ENCODE data around the gene SOX21. TPM values are rescaled to one million over a fixed set of nuclear protein-coding genes. Genes with fewer than 3 reads are reported as not detected.

Gene SOX21
- total RNA-seq, 1 experiment from 2014 or later: 11.4 TPM

DNA sequence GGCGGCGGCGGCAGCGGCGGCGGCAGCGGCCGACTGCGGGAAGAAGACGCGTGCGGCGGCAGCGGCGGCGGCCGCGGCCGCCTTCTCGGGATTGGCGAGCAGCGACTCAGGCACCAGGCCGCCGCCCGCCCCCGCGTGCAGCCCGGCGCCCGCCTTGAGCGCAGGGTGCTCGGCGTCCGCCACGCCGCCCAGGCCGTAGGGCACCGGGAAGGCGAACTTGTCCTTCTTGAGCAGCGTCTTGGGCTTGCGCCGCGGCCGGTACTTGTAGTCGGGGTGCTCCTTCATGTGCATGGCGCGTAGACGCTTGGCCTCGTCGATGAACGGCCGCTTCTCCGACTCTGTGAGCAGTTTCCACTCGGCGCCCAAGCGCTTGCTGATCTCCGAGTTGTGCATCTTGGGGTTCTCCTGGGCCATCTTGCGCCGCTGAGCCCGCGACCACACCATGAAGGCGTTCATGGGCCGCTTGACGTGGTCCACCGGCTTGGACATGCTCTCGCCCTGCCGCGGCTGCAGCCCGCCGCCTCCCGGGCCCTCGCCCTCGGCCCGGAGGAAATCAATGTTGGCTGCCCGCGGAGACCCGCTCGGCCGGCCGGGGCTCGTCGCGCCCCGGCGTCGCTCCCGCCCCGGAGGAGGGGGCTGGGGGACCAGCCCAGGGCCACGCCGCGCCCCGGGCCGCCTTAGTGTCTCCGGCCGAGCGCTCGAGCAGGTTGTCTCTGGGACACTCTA, 621 bp downstream of the SOX21 start:
- Mint-ChIP-seq H3K9me3 (no peaks in the 10 kb centered on the region), H3K27me3 (ENCODE audit: low read depth) (peaks cover 82% of the 10 kb centered on the region), H3K4me1 (peaks cover 57% of the 10 kb centered on the region), H3K27ac (no peak overlapping the region), H3K4me3 (peak overlapping the region; percentile 87), H3K36me3 (no peaks in the 10 kb centered on the region)
- peak; percentile 41 for DNase-seq (ENCODE audit: low spot score)
- ChIA-PET POLR2A (no interaction called here), CTCF (interaction anchor here (0.8 to 1.4 kb wide), 4 partner anchors 50 to 237 kb away, joined by 3 to 4 read pairs (median 4); no protein-coding TSS in a partner anchor)
- no peak for ATAC-seq
- no peak for TF ChIP-seq ESRRA (CRISPR knock-in tag; IDR thresholded peaks at IDR 0.05; ENCODE audit: borderline replicate concordance)
- 0 out of 2 replicates have a peak, but pooled peaks have one; percentile 7 for TF ChIP-seq FOXP1 (CRISPR knock-in tag; IDR thresholded peaks at IDR 0.05; ENCODE audit: borderline replicate concordance)
- TF ChIP-seq E2F4 (CRISPR knock-in tag; IDR thresholded peaks at IDR 0.05; ENCODE audit: borderline replicate concordance, low read depth): 0 out of 2 replicates have a peak, but pooled peaks have one; percentile 48
- 0 out of 2 replicates have a peak, but pooled peaks have one; percentile 28 for TF ChIP-seq ZNF138 (CRISPR knock-in tag; conservative IDR thresholded peaks at IDR 0.05)
- TF ChIP-seq, protein P1, sequence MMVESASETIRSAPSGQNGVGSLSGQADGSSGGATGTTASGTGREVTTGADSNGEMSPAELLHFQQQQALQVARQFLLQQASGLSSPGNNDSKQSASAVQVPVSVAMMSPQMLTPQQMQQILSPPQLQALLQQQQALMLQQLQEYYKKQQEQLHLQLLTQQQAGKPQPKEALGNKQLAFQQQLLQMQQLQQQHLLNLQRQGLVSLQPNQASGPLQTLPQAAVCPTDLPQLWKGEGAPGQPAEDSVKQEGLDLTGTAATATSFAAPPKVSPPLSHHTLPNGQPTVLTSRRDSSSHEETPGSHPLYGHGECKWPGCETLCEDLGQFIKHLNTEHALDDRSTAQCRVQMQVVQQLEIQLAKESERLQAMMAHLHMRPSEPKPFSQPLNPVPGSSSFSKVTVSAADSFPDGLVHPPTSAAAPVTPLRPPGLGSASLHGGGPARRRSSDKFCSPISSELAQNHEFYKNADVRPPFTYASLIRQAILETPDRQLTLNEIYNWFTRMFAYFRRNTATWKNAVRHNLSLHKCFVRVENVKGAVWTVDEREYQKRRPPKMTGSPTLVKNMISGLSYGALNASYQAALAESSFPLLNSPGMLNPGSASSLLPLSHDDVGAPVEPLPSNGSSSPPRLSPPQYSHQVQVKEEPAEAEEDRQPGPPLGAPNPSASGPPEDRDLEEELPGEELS (CRISPR knock-in tag; IDR thresholded peaks at IDR 0.05): peak; percentile 54; the same call in 1 of the 2 replicates
- TF ChIP-seq, protein P2, sequence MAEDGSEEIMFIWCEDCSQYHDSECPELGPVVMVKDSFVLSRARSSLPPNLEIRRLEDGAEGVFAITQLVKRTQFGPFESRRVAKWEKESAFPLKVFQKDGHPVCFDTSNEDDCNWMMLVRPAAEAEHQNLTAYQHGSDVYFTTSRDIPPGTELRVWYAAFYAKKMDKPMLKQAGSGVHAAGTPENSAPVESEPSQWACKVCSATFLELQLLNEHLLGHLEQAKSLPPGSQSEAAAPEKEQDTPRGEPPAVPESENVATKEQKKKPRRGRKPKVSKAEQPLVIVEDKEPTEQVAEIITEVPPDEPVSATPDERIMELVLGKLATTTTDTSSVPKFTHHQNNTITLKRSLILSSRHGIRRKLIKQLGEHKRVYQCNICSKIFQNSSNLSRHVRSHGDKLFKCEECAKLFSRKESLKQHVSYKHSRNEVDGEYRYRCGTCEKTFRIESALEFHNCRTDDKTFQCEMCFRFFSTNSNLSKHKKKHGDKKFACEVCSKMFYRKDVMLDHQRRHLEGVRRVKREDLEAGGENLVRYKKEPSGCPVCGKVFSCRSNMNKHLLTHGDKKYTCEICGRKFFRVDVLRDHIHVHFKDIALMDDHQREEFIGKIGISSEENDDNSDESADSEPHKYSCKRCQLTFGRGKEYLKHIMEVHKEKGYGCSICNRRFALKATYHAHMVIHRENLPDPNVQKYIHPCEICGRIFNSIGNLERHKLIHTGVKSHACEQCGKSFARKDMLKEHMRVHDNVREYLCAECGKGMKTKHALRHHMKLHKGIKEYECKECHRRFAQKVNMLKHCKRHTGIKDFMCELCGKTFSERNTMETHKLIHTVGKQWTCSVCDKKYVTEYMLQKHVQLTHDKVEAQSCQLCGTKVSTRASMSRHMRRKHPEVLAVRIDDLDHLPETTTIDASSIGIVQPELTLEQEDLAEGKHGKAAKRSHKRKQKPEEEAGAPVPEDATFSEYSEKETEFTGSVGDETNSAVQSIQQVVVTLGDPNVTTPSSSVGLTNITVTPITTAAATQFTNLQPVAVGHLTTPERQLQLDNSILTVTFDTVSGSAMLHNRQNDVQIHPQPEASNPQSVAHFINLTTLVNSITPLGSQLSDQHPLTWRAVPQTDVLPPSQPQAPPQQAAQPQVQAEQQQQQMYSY (CRISPR knock-in tag; IDR thresholded peaks at IDR 0.05): no peak
- peak; percentile 71; the same call in 1 of the 2 replicates for TF ChIP-seq TP53 (CRISPR knock-in tag; IDR thresholded peaks at IDR 0.05)
- TF ChIP-seq, protein P3, sequence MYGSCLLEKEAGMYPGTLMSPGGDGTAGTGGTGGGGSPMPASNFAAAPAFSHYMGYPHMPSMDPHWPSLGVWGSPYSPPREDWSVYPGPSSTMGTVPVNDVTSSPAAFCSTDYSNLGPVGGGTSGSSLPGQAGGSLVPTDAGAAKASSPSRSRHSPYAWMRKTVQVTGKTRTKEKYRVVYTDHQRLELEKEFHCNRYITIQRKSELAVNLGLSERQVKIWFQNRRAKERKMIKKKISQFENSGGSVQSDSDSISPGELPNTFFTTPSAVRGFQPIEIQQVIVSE (CRISPR knock-in tag; IDR thresholded peaks at IDR 0.05; ENCODE audit: borderline replicate concordance): no peak
- no peak for TF ChIP-seq AR (CRISPR knock-in tag; IDR thresholded peaks at IDR 0.05)
- TF ChIP-seq ZBTB21 (CRISPR knock-in tag; IDR thresholded peaks at IDR 0.05; ENCODE audit: borderline replicate concordance): no peak
- TF ChIP-seq FOXK1 (CRISPR knock-in tag; IDR thresholded peaks at IDR 0.05): no peak
- TF ChIP-seq ZNF423 (CRISPR knock-in tag; IDR thresholded peaks at IDR 0.05): no peak
- no peak; the same call in 1 of the 2 replicates for TF ChIP-seq SP1 (CRISPR knock-in tag; conservative IDR thresholded peaks at IDR 0.05)
- 0 out of 2 replicates have a peak, but pooled peaks have one; percentile 44 for TF ChIP-seq TEAD4 (CRISPR knock-in tag; IDR thresholded peaks at IDR 0.05)

Measured in WTC11 (cell line).